Measurements from ENCODE around the gene NEDD4.
A peak's percentile ranks its signal among the peaks of the same experiment; 100 is the strongest.

NEDD4 gene

DNA sequence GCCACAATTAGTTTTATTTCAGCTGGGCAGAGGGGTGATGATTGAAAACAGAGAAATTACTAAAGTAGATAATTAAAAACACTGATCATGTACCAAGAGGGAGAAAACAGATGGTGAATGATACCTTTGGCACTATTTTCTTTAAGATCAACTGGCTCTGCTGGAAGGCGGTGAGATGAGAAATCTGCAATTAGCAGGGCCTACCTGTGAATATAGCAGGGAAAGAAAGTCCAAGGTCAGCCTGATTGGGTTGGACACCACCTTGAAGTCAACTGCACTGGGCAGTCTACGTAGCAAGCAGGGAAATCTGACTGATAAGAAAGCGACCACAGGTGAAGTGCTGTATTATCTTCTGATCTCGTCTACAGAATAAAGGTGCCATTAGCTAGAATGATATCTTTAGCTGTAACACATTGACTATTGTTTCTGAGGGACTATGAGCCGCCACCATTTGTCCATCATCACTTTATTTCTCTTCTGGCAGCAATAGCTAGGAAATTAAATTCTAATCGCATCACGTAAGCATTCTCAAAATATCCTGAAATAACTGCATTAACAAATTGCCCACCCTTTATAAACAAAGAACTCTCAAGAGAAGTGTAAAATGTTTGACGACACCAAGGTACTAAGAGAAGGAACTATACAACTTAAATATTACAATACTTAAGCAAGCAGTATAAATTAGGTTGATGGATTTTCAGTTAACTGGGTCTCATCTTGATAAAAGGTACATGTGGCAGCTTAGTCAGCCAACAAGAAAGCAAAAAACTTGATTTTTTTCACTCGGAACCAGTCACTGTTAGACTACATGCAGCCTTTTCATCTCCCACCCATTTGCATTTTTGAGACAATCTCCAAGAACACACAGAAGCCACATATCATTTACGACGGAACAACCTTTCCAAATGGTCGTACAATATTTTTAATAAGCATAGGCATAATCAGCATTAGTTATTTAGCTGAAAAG is 1.3 kb downstream of the NEDD4 start:
- peaks cover 8% of the 10 kb centered on the region for H3K27me3 Mint-ChIP-seq (ENCODE audit: low read depth, poor library complexity)
- H3K27ac Mint-ChIP-seq: peak overlapping the region; percentile 86
- H3K4me3 Mint-ChIP-seq: peak overlapping the region; percentile 95
- DNase-seq: no peak
- H3K9me3 Mint-ChIP-seq: peaks cover 9% of the 10 kb centered on the region
- H3K36me3 Mint-ChIP-seq (ENCODE audit: low read depth): peaks cover 12% of the 10 kb centered on the region
- H3K4me1 Mint-ChIP-seq: peaks cover 49% of the 10 kb centered on the region
- TF ChIP-seq, protein P1, sequence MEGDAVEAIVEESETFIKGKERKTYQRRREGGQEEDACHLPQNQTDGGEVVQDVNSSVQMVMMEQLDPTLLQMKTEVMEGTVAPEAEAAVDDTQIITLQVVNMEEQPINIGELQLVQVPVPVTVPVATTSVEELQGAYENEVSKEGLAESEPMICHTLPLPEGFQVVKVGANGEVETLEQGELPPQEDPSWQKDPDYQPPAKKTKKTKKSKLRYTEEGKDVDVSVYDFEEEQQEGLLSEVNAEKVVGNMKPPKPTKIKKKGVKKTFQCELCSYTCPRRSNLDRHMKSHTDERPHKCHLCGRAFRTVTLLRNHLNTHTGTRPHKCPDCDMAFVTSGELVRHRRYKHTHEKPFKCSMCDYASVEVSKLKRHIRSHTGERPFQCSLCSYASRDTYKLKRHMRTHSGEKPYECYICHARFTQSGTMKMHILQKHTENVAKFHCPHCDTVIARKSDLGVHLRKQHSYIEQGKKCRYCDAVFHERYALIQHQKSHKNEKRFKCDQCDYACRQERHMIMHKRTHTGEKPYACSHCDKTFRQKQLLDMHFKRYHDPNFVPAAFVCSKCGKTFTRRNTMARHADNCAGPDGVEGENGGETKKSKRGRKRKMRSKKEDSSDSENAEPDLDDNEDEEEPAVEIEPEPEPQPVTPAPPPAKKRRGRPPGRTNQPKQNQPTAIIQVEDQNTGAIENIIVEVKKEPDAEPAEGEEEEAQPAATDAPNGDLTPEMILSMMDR (IDR thresholded peaks at IDR 0.05): no peak

DNA sequence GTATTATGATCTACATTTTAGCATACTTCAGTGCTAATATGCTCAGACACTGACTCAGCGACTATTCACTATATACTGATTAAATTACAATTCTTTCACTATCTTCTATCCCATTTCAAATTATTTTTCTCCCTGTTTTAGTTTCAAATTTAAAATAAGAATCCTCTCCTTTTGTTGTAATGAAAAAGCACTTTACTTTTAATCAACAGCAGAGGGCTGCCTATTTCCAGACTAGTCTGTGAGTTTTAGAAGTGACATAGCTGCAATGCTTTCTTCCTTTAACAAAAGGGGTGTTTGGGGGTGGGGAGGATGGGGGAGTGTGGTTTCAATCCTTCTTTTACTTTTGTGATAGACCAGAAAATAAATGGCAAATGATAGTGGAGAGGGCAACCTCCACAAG is 2.4 kb downstream of the NEDD4 start:
- H3K9me3 Mint-ChIP-seq: peaks cover 13% of the 10 kb centered on the region
- DNase-seq: no peak
- H3K36me3 Mint-ChIP-seq (ENCODE audit: low read depth): peaks cover 18% of the 10 kb centered on the region
- TF ChIP-seq, protein P1 (IDR thresholded peaks at IDR 0.05): no peak
- peaks cover 2% of the 10 kb centered on the region for H3K27me3 Mint-ChIP-seq (ENCODE audit: low read depth, poor library complexity)
- no peak overlapping the region for H3K4me3 Mint-ChIP-seq
- H3K4me1 Mint-ChIP-seq: peaks cover 43% of the 10 kb centered on the region
- no peak overlapping the region for H3K27ac Mint-ChIP-seq

DNA sequence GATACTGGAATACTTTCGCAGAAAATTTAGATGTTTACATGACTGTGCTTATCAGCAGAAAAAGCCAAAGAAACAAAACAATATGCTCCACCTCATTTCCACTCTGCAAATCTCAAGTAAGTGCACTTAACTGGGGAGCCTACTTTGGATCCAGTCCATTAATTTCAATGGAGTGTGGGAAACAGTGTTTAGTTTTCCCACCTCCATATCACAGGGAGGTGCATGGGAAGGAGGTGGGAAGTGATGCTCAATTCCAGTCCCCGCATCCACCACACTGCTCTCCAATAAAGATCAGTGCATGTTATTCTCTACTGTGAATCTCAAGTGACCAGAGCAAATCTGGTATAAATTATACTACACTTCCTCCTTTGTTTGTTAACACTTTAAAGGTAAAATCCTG is 2.9 kb downstream of the NEDD4 start:
- Mint-ChIP-seq H3K36me3 (ENCODE audit: low read depth) (peaks cover 22% of the 10 kb centered on the region), H3K27me3 (ENCODE audit: low read depth, poor library complexity) (no peaks in the 10 kb centered on the region), H3K9me3 (peaks cover 17% of the 10 kb centered on the region), H3K27ac (no peak overlapping the region), H3K4me1 (peaks cover 43% of the 10 kb centered on the region), H3K4me3 (no peak overlapping the region)
- TF ChIP-seq, protein P1 (IDR thresholded peaks at IDR 0.05): no peak
- no peak for DNase-seq

DNA sequence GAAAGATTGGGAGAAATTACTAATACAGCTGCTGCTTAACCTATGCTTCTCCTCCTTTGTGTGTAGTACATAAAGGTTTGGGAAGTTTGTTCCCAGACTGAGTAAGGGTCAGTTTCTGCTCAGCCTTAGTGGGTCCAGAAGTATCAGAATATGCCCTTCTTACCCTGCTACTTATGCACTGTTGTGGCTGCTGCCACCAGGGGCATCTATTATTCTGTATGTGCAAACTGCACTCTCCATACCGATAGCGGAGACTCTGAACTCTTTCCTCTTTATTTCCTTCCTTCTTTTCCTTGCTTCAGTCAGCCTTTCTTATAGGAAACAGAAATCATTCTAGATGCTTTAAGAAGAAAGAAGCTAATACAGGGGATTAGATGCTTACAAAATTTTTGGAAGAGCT is 4.0 kb downstream of the NEDD4 start:
- Mint-ChIP-seq H3K4me1 (peaks cover 42% of the 10 kb centered on the region), H3K27me3 (ENCODE audit: low read depth, poor library complexity) (no peaks in the 10 kb centered on the region), H3K4me3 (no peak overlapping the region), H3K9me3 (peaks cover 20% of the 10 kb centered on the region), H3K27ac (peak overlapping the region; percentile 54), H3K36me3 (ENCODE audit: low read depth) (peaks cover 30% of the 10 kb centered on the region)
- no peak for DNase-seq
- TF ChIP-seq, protein P1 (IDR thresholded peaks at IDR 0.05): no peak

DNA sequence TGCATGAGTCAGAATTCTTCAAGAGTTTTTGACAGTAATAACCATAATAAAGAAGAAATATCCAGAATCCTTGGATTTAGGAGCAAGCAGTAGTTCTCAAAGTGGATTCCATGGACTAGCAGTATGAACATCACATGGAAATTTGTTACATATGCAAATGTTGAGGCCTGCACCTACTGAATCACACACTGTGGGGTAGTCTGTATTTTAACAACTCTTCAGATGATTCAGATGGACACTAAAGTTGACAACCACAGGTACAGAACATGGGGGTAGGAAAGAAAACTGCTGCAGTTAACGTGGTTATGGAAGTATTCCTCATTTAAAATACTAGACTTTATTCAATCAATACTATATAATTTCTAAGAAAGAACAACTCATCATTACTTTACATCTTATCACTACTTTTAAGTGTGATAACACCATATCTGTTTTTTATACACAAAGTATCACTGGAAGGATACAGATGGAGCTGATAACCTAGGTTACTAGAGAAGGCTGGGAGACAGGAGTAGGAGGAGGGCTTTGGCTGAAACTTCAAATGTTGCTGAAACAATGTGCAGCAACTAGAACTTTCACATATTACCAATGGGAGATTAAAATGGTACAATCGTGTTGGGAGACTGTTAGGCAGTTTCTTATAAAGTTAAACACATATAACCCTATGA is 11.7 kb downstream of the NEDD4 start:
- Mint-ChIP-seq H3K27me3 (ENCODE audit: low read depth, poor library complexity) (no peaks in the 10 kb centered on the region), H3K27ac (no peak overlapping the region), H3K9me3 (peaks cover 52% of the 10 kb centered on the region), H3K36me3 (ENCODE audit: low read depth) (peaks cover 58% of the 10 kb centered on the region), H3K4me3 (no peak overlapping the region), H3K4me1 (no peaks in the 10 kb centered on the region)
- no peak for DNase-seq
- TF ChIP-seq, protein P1 (IDR thresholded peaks at IDR 0.05): no peak
